ENCODE measurements around the gene MAP7.
"Not testable (repeated sequence)": the region's sequence is repeated elsewhere in the genome, so short reads cannot be mapped to it uniquely, and the experiment has no call there.

Gene MAP7

DNA sequence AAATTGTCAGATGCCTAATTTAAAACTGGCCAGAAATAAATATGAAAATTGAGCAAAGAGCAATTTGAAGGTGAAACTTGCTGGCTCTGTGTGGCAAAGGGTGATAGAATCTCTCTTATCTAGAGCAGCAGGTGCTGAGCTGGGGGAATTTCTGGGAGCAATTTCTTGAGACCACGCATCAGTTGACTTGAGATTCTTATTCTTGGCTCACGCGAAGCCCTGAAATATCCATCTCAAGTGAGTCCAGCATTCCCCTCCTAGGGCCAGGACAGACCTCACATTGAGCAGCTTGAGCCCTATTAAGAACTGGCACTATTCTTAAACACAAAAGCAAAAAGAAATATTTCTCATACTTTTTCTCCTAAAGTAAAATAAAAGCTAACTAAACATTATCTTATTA, 66.3 kb downstream of the MAP7 start:
- H3K4me1 ChIP-seq (ENCODE audit: control insufficient read depth in 1 of 2, insufficient read depth in 2 of 2, low read length in 2 of 2): no peaks in the 10 kb centered on the region
- no peaks in the 10 kb centered on the region for H3K36me3 ChIP-seq (ENCODE audit: control insufficient read depth in 1 of 2, insufficient read depth in 2 of 2, low read length in 2 of 2)
- H3K9ac ChIP-seq (ENCODE audit: low read depth in 1 of 2, low read length in 2 of 2): no peak overlapping the region
- no peak overlapping the region for H3K27ac ChIP-seq (ENCODE audit: low read depth, low read length)
- no peaks in the 10 kb centered on the region for H3K9me3 ChIP-seq (ENCODE audit: control insufficient read depth in 1 of 2, low read length in 2 of 2)
- no peak overlapping the region for H3K4me3 ChIP-seq (ENCODE audit: low read depth in 1 of 2, low read length in 2 of 2)
- no peaks in the 10 kb centered on the region for H3K27me3 ChIP-seq (ENCODE audit: control insufficient read depth in 1 of 2, insufficient read depth in 2 of 2, low read length in 2 of 2)

DNA sequence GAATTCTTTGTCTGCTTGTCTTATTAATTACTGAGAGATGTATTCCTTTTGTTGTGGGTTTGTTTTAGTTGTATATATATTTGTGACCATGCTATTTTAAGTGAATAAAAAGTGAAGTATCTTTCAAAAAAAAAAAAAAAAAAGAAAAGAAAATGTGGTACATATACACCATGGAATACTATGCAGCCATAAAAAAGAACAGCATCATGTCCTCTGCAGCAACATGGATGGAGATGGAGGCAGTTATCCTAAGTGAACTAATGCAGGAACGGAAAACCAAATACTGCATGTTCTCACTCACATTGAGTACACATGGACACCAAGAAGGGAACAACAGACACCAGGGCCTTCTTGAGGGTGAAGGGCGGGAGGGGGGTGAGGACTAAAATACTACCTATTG, 67.2 kb downstream of the MAP7 start:
- not testable (repeated sequence) for H3K9me3 ChIP-seq (ENCODE audit: control insufficient read depth in 1 of 2, low read length in 2 of 2); H3K27ac ChIP-seq (ENCODE audit: low read depth, low read length); H3K36me3 ChIP-seq (ENCODE audit: control insufficient read depth in 1 of 2, insufficient read depth in 2 of 2, low read length in 2 of 2); H3K4me1 ChIP-seq (ENCODE audit: control insufficient read depth in 1 of 2, insufficient read depth in 2 of 2, low read length in 2 of 2); H3K27me3 ChIP-seq (ENCODE audit: control insufficient read depth in 1 of 2, insufficient read depth in 2 of 2, low read length in 2 of 2); H3K9ac ChIP-seq (ENCODE audit: low read depth in 1 of 2, low read length in 2 of 2); H3K4me3 ChIP-seq (ENCODE audit: low read depth in 1 of 2, low read length in 2 of 2)

DNA sequence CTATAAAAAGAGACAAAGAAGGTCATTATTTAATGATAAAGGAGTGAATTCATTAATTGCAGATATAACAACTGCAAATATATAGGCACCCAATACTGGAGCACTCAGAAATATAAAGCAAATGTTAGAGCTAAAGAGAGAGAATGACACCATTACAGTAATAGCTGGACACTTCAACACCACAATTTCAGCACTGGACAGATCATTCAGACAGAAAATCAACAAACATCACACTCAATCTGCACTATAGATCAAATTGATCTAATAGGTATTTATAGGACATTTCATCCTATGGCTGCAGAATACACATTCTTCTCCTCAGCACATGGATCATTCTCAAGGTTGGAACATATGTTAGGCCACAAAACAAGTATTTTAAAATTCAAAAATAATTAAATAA, 72.7 kb downstream of the MAP7 start:
- Histone ChIP-seq H3K36me3 (ENCODE audit: control insufficient read depth in 1 of 2, insufficient read depth in 2 of 2, low read length in 2 of 2) (no peaks in the 10 kb centered on the region), H3K4me3 (ENCODE audit: low read depth in 1 of 2, low read length in 2 of 2) (no peak overlapping the region), H3K9me3 (ENCODE audit: control insufficient read depth in 1 of 2, low read length in 2 of 2) (no peaks in the 10 kb centered on the region), H3K27me3 (ENCODE audit: control insufficient read depth in 1 of 2, insufficient read depth in 2 of 2, low read length in 2 of 2) (no peaks in the 10 kb centered on the region), H3K27ac (ENCODE audit: low read depth, low read length) (no peak overlapping the region), H3K9ac (ENCODE audit: low read depth in 1 of 2, low read length in 2 of 2) (no peak overlapping the region), H3K4me1 (ENCODE audit: control insufficient read depth in 1 of 2, insufficient read depth in 2 of 2, low read length in 2 of 2) (no peaks in the 10 kb centered on the region)

DNA sequence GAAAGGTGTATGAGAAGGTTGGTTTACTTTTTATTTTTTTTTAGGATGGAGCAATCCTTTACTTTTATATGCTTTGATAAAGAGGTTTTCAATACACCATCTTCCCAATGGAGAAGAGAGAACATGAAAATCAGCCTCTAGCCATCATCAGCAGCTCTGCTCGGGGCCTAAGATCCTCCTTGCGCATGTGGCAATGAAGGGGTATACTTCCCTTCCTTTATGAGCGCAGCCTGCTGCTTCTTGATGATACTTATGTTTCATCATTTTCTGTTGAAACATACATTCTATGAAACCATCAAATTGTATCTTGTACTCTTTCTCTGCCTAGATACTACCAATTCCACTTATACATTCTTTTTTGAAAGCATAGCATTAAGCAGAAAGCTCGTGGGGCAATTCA, 74.5 kb downstream of the MAP7 start:
- Histone ChIP-seq H3K4me1 (ENCODE audit: control insufficient read depth in 1 of 2, insufficient read depth in 2 of 2, low read length in 2 of 2) (peaks cover 4 to 5% of the 10 kb centered on the region in 2 donors), H3K27ac (ENCODE audit: low read depth, low read length) (no peak overlapping the region), H3K27me3 (ENCODE audit: control insufficient read depth in 1 of 2, insufficient read depth in 2 of 2, low read length in 2 of 2) (no peaks in the 10 kb centered on the region), H3K4me3 (ENCODE audit: low read depth in 1 of 2, low read length in 2 of 2) (no peak overlapping the region), H3K9me3 (ENCODE audit: control insufficient read depth in 1 of 2, low read length in 2 of 2) (no peaks in the 10 kb centered on the region), H3K36me3 (ENCODE audit: control insufficient read depth in 1 of 2, insufficient read depth in 2 of 2, low read length in 2 of 2) (no peaks in the 10 kb centered on the region), H3K9ac (ENCODE audit: low read depth in 1 of 2, low read length in 2 of 2) (no peak overlapping the region)

DNA sequence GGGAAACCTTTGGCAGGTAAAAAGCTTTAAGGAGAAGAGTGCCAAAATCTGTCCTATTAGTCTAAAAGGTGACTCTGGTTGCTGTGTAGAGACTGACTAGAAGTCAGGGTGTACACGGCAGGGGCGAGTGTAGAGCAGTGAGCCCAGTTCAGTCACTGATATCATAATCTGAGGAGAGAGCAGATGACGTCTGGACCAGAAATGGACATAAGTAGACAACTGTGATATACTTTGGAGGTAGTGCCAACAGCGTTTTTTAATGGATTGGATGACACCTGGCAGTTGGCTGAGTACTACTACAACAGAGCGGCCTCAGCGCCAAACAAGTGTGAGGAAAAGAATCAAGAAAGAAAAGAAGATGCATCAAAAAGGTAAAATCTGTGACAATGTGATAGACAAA, 76.0 kb downstream of the MAP7 start:
- Histone ChIP-seq H3K9ac (ENCODE audit: low read depth in 1 of 2, low read length in 2 of 2) (no peak overlapping the region), H3K9me3 (ENCODE audit: control insufficient read depth in 1 of 2, low read length in 2 of 2) (no peaks in the 10 kb centered on the region), H3K4me1 (ENCODE audit: control insufficient read depth in 1 of 2, insufficient read depth in 2 of 2, low read length in 2 of 2) (peaks cover 4 to 5% of the 10 kb centered on the region in 2 donors), H3K4me3 (ENCODE audit: low read depth in 1 of 2, low read length in 2 of 2) (no peak overlapping the region), H3K36me3 (ENCODE audit: control insufficient read depth in 1 of 2, insufficient read depth in 2 of 2, low read length in 2 of 2) (no peaks in the 10 kb centered on the region), H3K27me3 (ENCODE audit: control insufficient read depth in 1 of 2, insufficient read depth in 2 of 2, low read length in 2 of 2) (no peaks in the 10 kb centered on the region), H3K27ac (ENCODE audit: low read depth, low read length) (no peak overlapping the region)

DNA sequence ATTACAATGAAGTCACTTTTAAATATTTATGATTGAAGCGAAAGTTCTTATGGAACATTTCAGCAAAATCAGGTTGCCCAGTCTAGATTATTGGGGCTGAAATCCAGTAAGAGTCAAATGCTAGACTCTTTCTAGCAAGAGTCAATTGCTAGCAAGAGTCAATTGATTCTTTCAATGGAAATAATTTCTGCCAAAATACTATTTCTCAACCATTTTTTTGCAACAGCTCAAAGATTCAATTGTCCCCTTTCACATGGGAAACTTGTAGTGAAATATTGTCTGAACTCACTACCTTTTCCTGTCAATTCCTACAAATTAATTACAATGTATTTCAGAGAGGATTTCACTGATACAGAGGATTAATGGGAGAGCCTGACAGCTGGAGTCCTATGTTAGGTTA, 78.3 kb downstream of the MAP7 start:
- Histone ChIP-seq H3K36me3 (ENCODE audit: control insufficient read depth in 1 of 2, insufficient read depth in 2 of 2, low read length in 2 of 2) (no peaks in the 10 kb centered on the region), H3K27ac (ENCODE audit: low read depth, low read length) (no peak overlapping the region), H3K4me1 (ENCODE audit: control insufficient read depth in 1 of 2, insufficient read depth in 2 of 2, low read length in 2 of 2) (peaks cover 4 to 5% of the 10 kb centered on the region in 2 donors), H3K27me3 (ENCODE audit: control insufficient read depth in 1 of 2, insufficient read depth in 2 of 2, low read length in 2 of 2) (no peaks in the 10 kb centered on the region), H3K4me3 (ENCODE audit: low read depth in 1 of 2, low read length in 2 of 2) (no peak overlapping the region), H3K9me3 (ENCODE audit: control insufficient read depth in 1 of 2, low read length in 2 of 2) (no peaks in the 10 kb centered on the region), H3K9ac (ENCODE audit: low read depth in 1 of 2, low read length in 2 of 2) (no peak overlapping the region)

DNA sequence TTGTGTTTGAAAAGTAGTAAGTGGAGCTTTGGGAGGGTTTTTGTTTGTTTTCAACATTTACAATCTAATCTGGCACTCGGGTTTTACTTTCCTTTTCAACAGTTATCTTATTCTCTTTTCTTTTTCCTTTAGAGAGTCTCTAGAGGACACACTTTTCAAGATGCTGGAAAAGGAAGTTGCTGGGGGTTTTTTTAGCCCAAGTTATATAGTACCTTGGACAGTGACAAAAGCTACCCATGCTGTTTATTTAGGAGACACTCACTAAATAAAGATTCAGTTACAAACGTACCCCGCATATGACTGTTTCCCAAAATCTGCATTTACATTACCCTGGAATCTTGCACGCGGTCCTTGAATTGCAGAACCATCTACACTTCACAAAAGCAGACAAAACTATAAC, 78.8 kb downstream of the MAP7 start:
- H3K4me1 ChIP-seq (ENCODE audit: control insufficient read depth in 1 of 2, insufficient read depth in 2 of 2, low read length in 2 of 2): peaks cover 4 to 5% of the 10 kb centered on the region in 2 donors
- no peak overlapping the region for H3K27ac ChIP-seq (ENCODE audit: low read depth, low read length)
- H3K36me3 ChIP-seq (ENCODE audit: control insufficient read depth in 1 of 2, insufficient read depth in 2 of 2, low read length in 2 of 2): no peaks in the 10 kb centered on the region
- no peak overlapping the region for H3K9ac ChIP-seq (ENCODE audit: low read depth in 1 of 2, low read length in 2 of 2)
- H3K4me3 ChIP-seq (ENCODE audit: low read depth in 1 of 2, low read length in 2 of 2): no peak overlapping the region
- no peaks in the 10 kb centered on the region for H3K9me3 ChIP-seq (ENCODE audit: control insufficient read depth in 1 of 2, low read length in 2 of 2)
- no peaks in the 10 kb centered on the region for H3K27me3 ChIP-seq (ENCODE audit: control insufficient read depth in 1 of 2, insufficient read depth in 2 of 2, low read length in 2 of 2)

DNA sequence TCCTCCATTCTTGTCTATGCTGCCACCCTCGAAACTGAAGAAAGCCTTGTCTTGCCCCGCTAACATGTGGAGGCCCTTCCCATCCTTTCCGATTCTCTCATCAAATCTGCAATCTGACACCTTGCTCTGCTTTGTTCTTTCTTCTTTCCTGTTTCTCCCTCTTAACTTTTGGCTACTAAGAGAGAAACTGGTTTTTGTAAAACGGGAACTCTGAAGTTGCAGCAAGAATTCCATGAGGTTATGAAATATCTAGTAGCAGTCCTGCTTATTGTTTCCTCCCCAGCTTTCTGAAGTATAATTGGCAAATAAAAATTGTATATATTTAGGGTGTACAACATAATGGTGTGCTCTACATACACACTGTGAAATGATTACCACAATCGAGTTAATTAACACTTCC, 80.2 kb downstream of the MAP7 start:
- Histone ChIP-seq H3K9ac (ENCODE audit: low read depth in 1 of 2, low read length in 2 of 2) (no peak overlapping the region), H3K27ac (ENCODE audit: low read depth, low read length) (no peak overlapping the region), H3K9me3 (ENCODE audit: control insufficient read depth in 1 of 2, low read length in 2 of 2) (no peaks in the 10 kb centered on the region), H3K36me3 (ENCODE audit: control insufficient read depth in 1 of 2, insufficient read depth in 2 of 2, low read length in 2 of 2) (no peaks in the 10 kb centered on the region), H3K4me3 (ENCODE audit: low read depth in 1 of 2, low read length in 2 of 2) (no peak overlapping the region), H3K4me1 (ENCODE audit: control insufficient read depth in 1 of 2, insufficient read depth in 2 of 2, low read length in 2 of 2) (peaks cover 4 to 5% of the 10 kb centered on the region in 2 donors), H3K27me3 (ENCODE audit: control insufficient read depth in 1 of 2, insufficient read depth in 2 of 2, low read length in 2 of 2) (no peaks in the 10 kb centered on the region)

DNA sequence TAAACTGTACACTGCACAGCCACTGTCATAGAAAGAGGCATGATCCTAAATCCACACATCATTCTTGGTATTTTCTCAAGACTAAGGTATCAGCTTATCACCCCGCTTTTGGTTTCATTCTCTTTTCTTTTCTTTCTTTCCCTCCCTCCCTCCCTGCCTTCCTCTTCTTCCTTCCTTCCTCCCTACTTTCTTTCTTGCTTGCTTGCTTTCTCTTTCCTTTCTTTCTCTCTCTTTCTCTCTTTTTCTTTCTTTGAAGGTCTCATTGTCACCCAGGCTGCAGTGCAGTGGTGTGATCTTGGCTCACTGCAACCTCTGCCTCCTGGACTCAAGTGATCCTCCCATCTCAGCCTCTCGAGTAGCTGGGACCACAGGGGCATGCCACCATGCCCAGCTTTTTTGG, 81.1 kb downstream of the MAP7 start:
- Histone ChIP-seq H3K4me1 (ENCODE audit: control insufficient read depth in 1 of 2, insufficient read depth in 2 of 2, low read length in 2 of 2) (peaks cover 4 to 5% of the 10 kb centered on the region in 2 donors), H3K9me3 (ENCODE audit: control insufficient read depth in 1 of 2, low read length in 2 of 2) (no peaks in the 10 kb centered on the region), H3K36me3 (ENCODE audit: control insufficient read depth in 1 of 2, insufficient read depth in 2 of 2, low read length in 2 of 2) (no peaks in the 10 kb centered on the region), H3K27me3 (ENCODE audit: control insufficient read depth in 1 of 2, insufficient read depth in 2 of 2, low read length in 2 of 2) (no peaks in the 10 kb centered on the region), H3K27ac (ENCODE audit: low read depth, low read length) (no peak overlapping the region), H3K9ac (ENCODE audit: low read depth in 1 of 2, low read length in 2 of 2) (no peak overlapping the region), H3K4me3 (ENCODE audit: low read depth in 1 of 2, low read length in 2 of 2) (no peak overlapping the region)

DNA sequence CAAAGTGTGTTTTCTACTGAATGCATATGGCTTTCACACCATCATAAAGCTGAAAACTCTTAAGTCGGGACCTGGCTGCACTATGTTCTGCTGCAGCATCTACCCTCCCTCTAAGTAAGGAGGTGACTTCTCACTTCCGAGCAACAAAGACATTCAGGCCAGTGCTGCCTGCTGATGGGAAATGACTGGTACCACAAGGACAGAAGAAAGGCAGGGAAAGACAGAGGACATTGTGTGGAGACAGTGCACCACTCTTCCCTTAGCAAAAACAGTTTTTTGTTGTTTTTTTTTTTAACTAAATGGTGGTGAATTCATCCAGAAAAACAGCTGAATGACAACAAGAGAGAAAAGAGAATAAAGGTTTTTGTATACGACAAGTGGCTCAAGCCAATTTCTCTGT, 81.5 kb downstream of the MAP7 start:
- Histone ChIP-seq H3K36me3 (ENCODE audit: control insufficient read depth in 1 of 2, insufficient read depth in 2 of 2, low read length in 2 of 2) (no peaks in the 10 kb centered on the region), H3K9me3 (ENCODE audit: control insufficient read depth in 1 of 2, low read length in 2 of 2) (no peaks in the 10 kb centered on the region), H3K4me1 (ENCODE audit: control insufficient read depth in 1 of 2, insufficient read depth in 2 of 2, low read length in 2 of 2) (peaks cover 4 to 5% of the 10 kb centered on the region in 2 donors), H3K4me3 (ENCODE audit: low read depth in 1 of 2, low read length in 2 of 2) (no peak overlapping the region), H3K27me3 (ENCODE audit: control insufficient read depth in 1 of 2, insufficient read depth in 2 of 2, low read length in 2 of 2) (no peaks in the 10 kb centered on the region), H3K9ac (ENCODE audit: low read depth in 1 of 2, low read length in 2 of 2) (no peak overlapping the region), H3K27ac (ENCODE audit: low read depth, low read length) (no peak overlapping the region)

DNA sequence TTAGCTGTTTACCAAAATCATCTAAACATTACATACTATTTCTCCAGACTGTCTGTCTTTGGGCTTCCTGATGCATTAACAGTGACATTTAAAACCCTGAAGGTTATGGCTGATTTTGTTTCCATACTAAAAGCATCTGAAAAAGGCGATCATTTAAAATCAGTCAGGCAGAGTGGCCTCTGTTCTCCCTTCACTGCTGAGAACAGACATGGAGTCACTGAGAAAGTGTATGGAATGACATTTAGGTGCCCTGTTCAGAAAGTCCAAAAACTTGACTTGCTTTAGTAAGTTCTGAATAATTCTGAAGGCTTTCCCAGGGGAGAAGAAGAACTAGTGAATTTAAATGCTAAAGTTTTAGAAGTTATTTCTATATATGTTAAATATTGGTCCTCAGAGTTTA, 83.0 kb downstream of the MAP7 start:
- H3K4me3 ChIP-seq (ENCODE audit: low read depth in 1 of 2, low read length in 2 of 2): no peak overlapping the region
- H3K36me3 ChIP-seq (ENCODE audit: control insufficient read depth in 1 of 2, insufficient read depth in 2 of 2, low read length in 2 of 2): no peaks in the 10 kb centered on the region
- no peak overlapping the region for H3K9ac ChIP-seq (ENCODE audit: low read depth in 1 of 2, low read length in 2 of 2)
- H3K27ac ChIP-seq (ENCODE audit: low read depth, low read length): no peak overlapping the region
- H3K9me3 ChIP-seq (ENCODE audit: control insufficient read depth in 1 of 2, low read length in 2 of 2): no peaks in the 10 kb centered on the region
- no peaks in the 10 kb centered on the region for H3K27me3 ChIP-seq (ENCODE audit: control insufficient read depth in 1 of 2, insufficient read depth in 2 of 2, low read length in 2 of 2)
- H3K4me1 ChIP-seq (ENCODE audit: control insufficient read depth in 1 of 2, insufficient read depth in 2 of 2, low read length in 2 of 2): peaks cover 4 to 5% of the 10 kb centered on the region in 2 donors

All from duodenal mucosa (tissue), 2 donors.